HepG2 (cell line): ENCODE measurements around the gene FKBP5. TPM values are rescaled to one million over a fixed set of nuclear protein-coding genes. Genes with fewer than 3 reads are reported as not detected.

Experiments used
- ATAC-seq: fragments of 200-7000 bp; cut with Tn5 transposase; 3 replicates; pipeline ENCODE4 v1.9.1; 2020; ENCODE audit warnings: mild to moderate bottlenecking, moderate library complexity
- BruUV-seq: library from RNA; stranded (reverse); fragments of 400-500 nt; replicated peaks from 2 replicates; lab custom pipeline; 2021; lab: Mats Ljungman, UMichigan
- CTCF ChIA-PET: fragments of 300-600 bp; formaldehyde crosslinking; extraction: SDS; loops from one replicate; lab custom pipeline; 2021; ENCODE audit warnings: low total read pairs, inconsistent platforms, low intra/inter-chr PET ratio; lab: Yijun Ruan, JAX
- POLR2A ChIA-PET: fragments of 350-600 bp; sonication (Branson Sonifier 250); formaldehyde crosslinking; loops from one replicate; lab custom pipeline; 2020; ENCODE audit warnings: antibody characterized with exemption, inconsistent platforms; lab: Yijun Ruan, JAX
- DNase-seq: peaks from one replicate; pipeline ENCODE4 v3.0.0-alpha.2; 2015; ENCODE audit warnings: low spot score
- FAIRE-seq: peaks from 3 replicates; lab custom pipeline; 2011; peaks lifted over from hg19 to GRCh38; lab: Jason Lieb, UNC
- H2AFZ ChIP-seq: one replicate; pipeline ENCODE4 v1.6.1; 2011; ENCODE audit warnings: low read length, inconsistent platforms
- H3K27ac ChIP-seq: fragments of 300-600 bp; 3 replicates; pipeline ENCODE4 v1.8.0; 2011; ENCODE audit warnings: mixed run types, mild to moderate bottlenecking, mixed read lengths, low read length, inconsistent platforms; ENCODE audit not compliant: insufficient read depth; ENCODE audit errors: extremely low read length
- H3K27me3 ChIP-seq, 2 experiments: fragments of 200-600 bp in 1 of 2; 2 replicates in 1 of 2; 3 replicates in 1 of 2; pipeline versions ENCODE4 v1.6.0 to v1.8.0; 2011; ENCODE audit warnings: low read length in 2 of 2, mild to moderate bottlenecking in 2 of 2, moderate library complexity in 2 of 2, inconsistent platforms in 1 of 2; ENCODE audit not compliant: insufficient read depth in 2 of 2, control insufficient read depth in 1 of 2
- H3K36me3 ChIP-seq, 2 experiments: fragments of 200-600 bp in 1 of 2; replicated peaks in 1 of 2; 2 replicates in 1 of 2; 3 replicates in 1 of 2; pipeline versions ENCODE4 v1.5.1 to v1.8.0; 2011; ENCODE audit warnings: low read length in 2 of 2, inconsistent platforms in 1 of 2; ENCODE audit not compliant: insufficient read depth in 2 of 2, control insufficient read depth in 1 of 2
- H3K4me1 ChIP-seq: 2 replicates; pipeline ENCODE4 v1.5.1; 2012; ENCODE audit warnings: low read length, inconsistent platforms; ENCODE audit not compliant: insufficient read depth
- H3K4me2 ChIP-seq: 2 replicates; pipeline ENCODE4 v1.6.0; 2011; ENCODE audit warnings: low read depth, low read length, inconsistent platforms
- H3K4me3 ChIP-seq, 3 experiments: fragments of 200-600 bp in 1 of 3; sonication (generic), shearing (Covaris generic) in 1 of 3; replicated peaks in 1 of 3; 2 replicates each; pipeline ENCODE4 v1.5.1; 2011 to 2016; ENCODE audit warnings: low read length in 3 of 3, inconsistent platforms in 2 of 3, low read depth in 2 of 3, mild to moderate bottlenecking in 2 of 3, control low read depth in 1 of 3, mixed read lengths in 1 of 3; ENCODE audit not compliant: insufficient read depth in 1 of 3
- H3K79me2 ChIP-seq: one replicate; pipeline ENCODE4 v1.6.1; 2011; ENCODE audit warnings: low read length, inconsistent platforms; ENCODE audit not compliant: insufficient read depth
- H3K9ac ChIP-seq: 2 replicates; pipeline ENCODE4 v1.6.0; 2011; ENCODE audit warnings: mild to moderate bottlenecking, low read depth, low read length, inconsistent platforms; ENCODE audit not compliant: insufficient read depth
- H3K9me3 ChIP-seq: 2 replicates; pipeline ENCODE4 v1.5.1; 2012; ENCODE audit warnings: mild to moderate bottlenecking, low read length
- H4K20me1 ChIP-seq: 2 replicates; pipeline ENCODE4 v1.6.0; 2011; ENCODE audit warnings: inconsistent platforms, mild to moderate bottlenecking, low read length, moderate library complexity; ENCODE audit not compliant: insufficient read depth
- ARNTL ChIP-seq: sonication (generic); formaldehyde crosslinking; IDR thresholded peaks from 2 replicates; pipeline ENCODE4 v1.4.0; 2020; ENCODE audit warnings: mild to moderate bottlenecking, missing genetic modification reagents
- DNMT3B ChIP-seq: conservative IDR thresholded peaks from 2 replicates; pipeline ENCODE4 v1.6.1; 2016; ENCODE audit warnings: missing biosample characterization, control low read depth
- ZNF121 ChIP-seq: sonication (generic); formaldehyde crosslinking; IDR thresholded peaks from 2 replicates; pipeline ENCODE4 v1.5.0; 2020; ENCODE audit warnings: mild to moderate bottlenecking, missing genetic modification reagents
- ZNF768 ChIP-seq: sonication (generic); formaldehyde crosslinking; IDR thresholded peaks from 2 replicates; pipeline ENCODE4 v1.4.0; 2020; ENCODE audit warnings: missing genetic modification reagents
- WGBS: methylation state at CpG from one replicate; pipeline ENCODE4 v1.1.6; 2017; ENCODE audit warnings: low lambda C conversion rate; 5-methylcytosine and 5-hydroxymethylcytosine counted together
- in situ Hi-C: cut with HindIII; loops from 2 replicates; pipeline ENCODE4 v1.10.0; 2017; ENCODE audit warnings: low pct_unique_long_range_greater_than_20kb; ENCODE audit not compliant: extremely low pct_ligation_motif_present
- intact Hi-C: fragments of 100-400 bp; cut with micrococcal nuclease; formaldehyde crosslinking; loops from one replicate; pipeline ENCODE4 v1.10.0; 2022; ENCODE audit not compliant: unreplicated experiment
- polyA plus RNA-seq, 8 experiments: library from polyadenylated mRNA; depleted of rRNA in 3 of 8; stranded (reverse) in 7 of 8; unstranded in 1 of 8; fragments of >200 nt; fragmentation: Illumina TruSeq in 4 of 8; extraction: Trizol in 4 of 8; gene quantifications; 2 replicates each; pipeline versions ENCODE4 v1.2.1 to v1.2.3, GENCODE V29; 2011 to 2016; ENCODE audit warnings: low read depth in 4 of 8, missing spikeins in 1 of 8, mixed read lengths in 1 of 8; ENCODE audit not compliant: insufficient read depth in 1 of 8
- total RNA-seq, 5 experiments: library from RNA; depleted of rRNA; stranded (reverse); fragments of >200 nt; fragmentation: Illumina TruSeq; extraction: Trizol; gene quantifications; 2 replicates each; pipeline ENCODE4 v1.2.3, GENCODE V29; 2016; ENCODE audit warnings: low read depth in 1 of 5
- TF ChIP-seq, protein P1 (sequence below): IDR thresholded peaks from 2 replicates; pipeline ENCODE4 v1.4.0; 2020; ENCODE audit warnings: mild to moderate bottlenecking, missing genetic modification reagents

FKBP5 gene
- total and polyA plus RNA-seq, 2 of the 13 experiments (the other 11 are each of a cell fraction or from before 2014, with no cell fraction given), result 8.0 to 17.4 TPM

DNA sequence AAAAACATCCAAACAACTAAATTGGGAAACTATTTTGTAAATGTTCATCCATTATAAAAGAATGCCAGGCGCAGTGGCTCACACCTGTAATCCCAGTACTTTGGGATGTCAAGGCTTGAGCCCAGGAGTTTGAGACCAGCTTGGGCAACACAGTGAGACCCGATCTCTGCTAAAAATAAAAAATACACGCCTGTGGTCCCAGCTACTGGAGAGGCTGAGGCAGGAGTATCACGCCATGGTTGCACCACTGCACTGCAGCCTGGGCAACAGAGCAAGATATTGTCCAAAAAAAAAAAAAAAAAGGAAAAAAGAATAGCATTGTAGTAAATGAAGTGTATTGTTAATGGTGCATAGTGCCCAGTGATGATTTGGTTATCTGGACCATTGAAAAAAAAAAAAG is 38.7 kb downstream of the FKBP5 start:
- H4K20me1 ChIP-seq, result no peaks in the 10 kb centered on the region
- H2AFZ ChIP-seq, result no peak overlapping the region
- no peaks in the 10 kb centered on the region for H3K4me1 ChIP-seq
- intact Hi-C loops, result no loop called here
- no peaks in the 10 kb centered on the region for H3K36me3 ChIP-seq
- no TSS peak for BruUV-seq
- H3K27ac ChIP-seq, result no peak overlapping the region
- ChIA-PET POLR2A (no interaction called here), CTCF (no interaction called here)
- FAIRE-seq, result no peak
- H3K79me2 ChIP-seq, result peaks cover 8% of the 10 kb centered on the region
- TF ChIP-seq ARNTL (no peak), DNMT3B (CRISPR knock-in tag) (no peak), ZNF768 (no peak)
- H3K9ac ChIP-seq, result no peak overlapping the region
- 98% methylated on average over 4 of the region's 4 CpGs for WGBS
- H3K4me3 ChIP-seq, result no peak overlapping the region
- in situ Hi-C loops, result no loop called here
- no peaks in the 10 kb centered on the region for H3K9me3 ChIP-seq
- no peak overlapping the region for H3K4me2 ChIP-seq
- no peak for DNase-seq
- ATAC-seq, result no peak
- no peaks in the 10 kb centered on the region for H3K27me3 ChIP-seq

DNA sequence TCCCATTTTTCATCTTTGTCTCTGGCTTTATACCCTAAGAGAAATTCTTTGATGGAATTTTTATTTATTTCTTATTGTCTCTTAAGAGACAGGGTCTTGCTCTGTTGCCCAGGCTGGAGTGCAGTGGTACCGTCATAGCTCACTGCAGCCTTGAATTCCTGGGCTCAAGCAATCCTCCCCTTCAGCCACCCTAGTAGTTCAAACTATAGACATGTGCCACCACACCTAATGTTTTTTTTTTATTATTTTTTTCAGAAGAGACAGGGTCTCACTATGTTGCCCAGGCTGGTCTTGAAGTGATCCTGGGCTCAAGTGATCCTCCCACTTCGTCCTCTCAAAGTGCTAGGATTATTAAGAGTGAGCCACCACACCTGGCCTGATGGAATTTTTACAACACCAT is 40.5 kb downstream of the FKBP5 start:
- TF ChIP-seq, protein P1, sequence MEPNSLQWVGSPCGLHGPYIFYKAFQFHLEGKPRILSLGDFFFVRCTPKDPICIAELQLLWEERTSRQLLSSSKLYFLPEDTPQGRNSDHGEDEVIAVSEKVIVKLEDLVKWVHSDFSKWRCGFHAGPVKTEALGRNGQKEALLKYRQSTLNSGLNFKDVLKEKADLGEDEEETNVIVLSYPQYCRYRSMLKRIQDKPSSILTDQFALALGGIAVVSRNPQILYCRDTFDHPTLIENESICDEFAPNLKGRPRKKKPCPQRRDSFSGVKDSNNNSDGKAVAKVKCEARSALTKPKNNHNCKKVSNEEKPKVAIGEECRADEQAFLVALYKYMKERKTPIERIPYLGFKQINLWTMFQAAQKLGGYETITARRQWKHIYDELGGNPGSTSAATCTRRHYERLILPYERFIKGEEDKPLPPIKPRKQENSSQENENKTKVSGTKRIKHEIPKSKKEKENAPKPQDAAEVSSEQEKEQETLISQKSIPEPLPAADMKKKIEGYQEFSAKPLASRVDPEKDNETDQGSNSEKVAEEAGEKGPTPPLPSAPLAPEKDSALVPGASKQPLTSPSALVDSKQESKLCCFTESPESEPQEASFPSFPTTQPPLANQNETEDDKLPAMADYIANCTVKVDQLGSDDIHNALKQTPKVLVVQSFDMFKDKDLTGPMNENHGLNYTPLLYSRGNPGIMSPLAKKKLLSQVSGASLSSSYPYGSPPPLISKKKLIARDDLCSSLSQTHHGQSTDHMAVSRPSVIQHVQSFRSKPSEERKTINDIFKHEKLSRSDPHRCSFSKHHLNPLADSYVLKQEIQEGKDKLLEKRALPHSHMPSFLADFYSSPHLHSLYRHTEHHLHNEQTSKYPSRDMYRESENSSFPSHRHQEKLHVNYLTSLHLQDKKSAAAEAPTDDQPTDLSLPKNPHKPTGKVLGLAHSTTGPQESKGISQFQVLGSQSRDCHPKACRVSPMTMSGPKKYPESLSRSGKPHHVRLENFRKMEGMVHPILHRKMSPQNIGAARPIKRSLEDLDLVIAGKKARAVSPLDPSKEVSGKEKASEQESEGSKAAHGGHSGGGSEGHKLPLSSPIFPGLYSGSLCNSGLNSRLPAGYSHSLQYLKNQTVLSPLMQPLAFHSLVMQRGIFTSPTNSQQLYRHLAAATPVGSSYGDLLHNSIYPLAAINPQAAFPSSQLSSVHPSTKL (CRISPR knock-in tag), result no peak
- peak; percentile 59; the same call in 1 of the 2 replicates for TF ChIP-seq ZNF121
- CTCF ChIA-PET, result no interaction called here
- H3K79me2 ChIP-seq, result peaks cover 8% of the 10 kb centered on the region
- H3K4me2 ChIP-seq, result no peak overlapping the region
- intact Hi-C loops (no loop called here), in situ Hi-C loops (no loop called here)
- H3K36me3 ChIP-seq, result no peaks in the 10 kb centered on the region
- H3K4me3 ChIP-seq, result no peak overlapping the region
- BruUV-seq, result no TSS peak
- no peak overlapping the region for H3K9ac ChIP-seq
- no peak overlapping the region for H2AFZ ChIP-seq
- no peak for FAIRE-seq
- H4K20me1 ChIP-seq, result no peaks in the 10 kb centered on the region
- 99% methylated on average over 2 of the region's 2 CpGs for WGBS
- no peak for DNase-seq
- no peaks in the 10 kb centered on the region for H3K4me1 ChIP-seq
- no peak overlapping the region for H3K27ac ChIP-seq
- POLR2A ChIA-PET, result no interaction called here
- H3K27me3 ChIP-seq, result no peaks in the 10 kb centered on the region
- ATAC-seq, result no peak
- no peaks in the 10 kb centered on the region for H3K9me3 ChIP-seq
